RWPE2 (cell line): ENCODE measurements around the gene EPS15.
"Not testable (repeated sequence)": the region's sequence is repeated elsewhere in the genome, so short reads cannot be mapped to it uniquely, and the experiment has no call there.

Experiments
- ATAC-seq: fragments of 200-7000 bp; cut with Tn5 transposase; 3 replicates; pipeline ENCODE4 v1.9.1; 2021; ENCODE audit warnings: low read depth
- DNase-seq: peaks from one replicate; pipeline ENCODE4 v3.0.0-alpha.2; 2020; ENCODE audit warnings: low spot score
- H3K27ac ChIP-seq: fragments of 450-650 bp; 2 replicates; pipeline ENCODE4 v1.5.1; 2017; ENCODE audit warnings: mild to moderate bottlenecking; ENCODE audit not compliant: poor library complexity, severe bottlenecking
- H3K27me3 ChIP-seq: fragments of 250-450 bp; sonication (Bioruptor Pico); 2 replicates; pipeline ENCODE4 v1.5.1; 2021; ENCODE audit warnings: mild to moderate bottlenecking, moderate library complexity; ENCODE audit not compliant: insufficient read depth, poor library complexity, severe bottlenecking
- H3K36me3 ChIP-seq: fragments of 250-450 bp; sonication (Bioruptor Pico); 2 replicates; pipeline ENCODE4 v1.5.1; 2020; ENCODE audit warnings: low read depth, mild to moderate bottlenecking, moderate library complexity
- H3K4me1 ChIP-seq: fragments of 250-450 bp; sonication (Bioruptor Pico); 2 replicates; pipeline ENCODE4 v1.5.1; 2021; ENCODE audit warnings: mild to moderate bottlenecking, moderate library complexity; ENCODE audit not compliant: insufficient read depth, poor library complexity, severe bottlenecking
- H3K4me3 ChIP-seq: fragments of 250-450 bp; sonication (Bioruptor Pico); 2 replicates; pipeline ENCODE4 v1.5.1; 2021; ENCODE audit warnings: mild to moderate bottlenecking, moderate library complexity; ENCODE audit not compliant: severe bottlenecking
- H3K9me3 ChIP-seq: fragments of 250-450 bp; sonication (Bioruptor Pico); 2 replicates; pipeline ENCODE4 v1.5.1; 2021; ENCODE audit warnings: mild to moderate bottlenecking, moderate library complexity; ENCODE audit not compliant: severe bottlenecking
- CTCF ChIP-seq: fragments of 450-650 bp; IDR thresholded peaks from one replicate; pipeline ENCODE4 v1.5.1; 2017; ENCODE audit warnings: mild to moderate bottlenecking, moderate library complexity; ENCODE audit not compliant: poor library complexity, severe bottlenecking

EPS15 gene

DNA sequence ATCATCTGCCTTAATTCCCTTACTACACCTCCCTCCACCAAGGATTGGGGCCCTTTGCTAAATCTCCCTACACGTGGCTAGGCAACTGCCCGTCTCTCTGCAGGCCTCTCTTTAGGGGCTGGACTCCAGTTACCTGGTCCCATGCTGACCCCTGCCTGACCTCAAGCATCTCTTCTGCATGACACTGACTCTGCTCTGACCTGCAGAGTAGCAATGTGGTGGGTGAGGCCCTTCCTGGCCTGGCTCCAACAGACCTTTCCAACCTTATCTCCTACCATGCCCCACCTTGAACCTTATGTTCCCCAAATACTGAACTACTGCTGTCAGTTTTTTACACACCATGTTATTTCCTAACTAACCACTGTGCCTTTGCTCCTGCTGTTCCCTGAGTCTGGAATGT is 45.9 kb upstream of the EPS15 start:
- no peaks in the 10 kb centered on the region for H3K27me3 ChIP-seq
- no peaks in the 10 kb centered on the region for H3K36me3 ChIP-seq
- no peak for TF ChIP-seq CTCF
- H3K27ac ChIP-seq, result peak overlapping the region; percentile 22
- no peak for ATAC-seq
- no peak for DNase-seq
- H3K4me3 ChIP-seq, result no peak overlapping the region
- no peaks in the 10 kb centered on the region for H3K9me3 ChIP-seq
- H3K4me1 ChIP-seq, result peaks cover 44% of the 10 kb centered on the region

DNA sequence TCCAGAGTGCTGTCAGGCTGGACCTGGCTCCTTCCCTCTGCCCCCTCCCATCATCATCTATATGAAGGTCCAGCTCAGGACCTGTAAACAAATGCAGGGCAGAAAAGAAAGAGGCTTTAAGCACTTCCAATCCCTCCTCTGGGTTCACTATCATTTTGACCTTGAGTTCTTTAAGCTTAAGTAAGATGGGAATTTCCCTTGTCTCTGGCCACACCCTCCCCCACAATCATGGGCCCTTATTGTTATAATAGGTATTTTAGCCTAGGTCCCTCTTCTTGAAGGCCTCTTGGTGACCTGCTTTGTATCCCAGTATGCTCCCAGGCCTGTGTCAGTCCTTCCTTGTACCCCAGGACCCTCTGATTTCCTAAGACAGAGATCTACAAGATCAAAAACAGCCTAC is 45.1 kb upstream of the EPS15 start:
- no peaks in the 10 kb centered on the region for H3K9me3 ChIP-seq
- H3K27ac ChIP-seq, result peak overlapping the region; percentile 22
- ATAC-seq (peak; percentile 22; the same call in 1 of the 3 replicates), DNase-seq (no peak)
- no peaks in the 10 kb centered on the region for H3K27me3 ChIP-seq
- H3K4me1 ChIP-seq, result peaks cover 43% of the 10 kb centered on the region
- no peak for TF ChIP-seq CTCF
- H3K4me3 ChIP-seq, result no peak overlapping the region
- H3K36me3 ChIP-seq, result no peaks in the 10 kb centered on the region

GRCh38 chr1:51561702-51562101 is 42.6 kb upstream of the EPS15 start:
- peaks cover 39% of the 10 kb centered on the region for H3K4me1 ChIP-seq

GRCh38 chr1:51560895-51561294 is 41.8 kb upstream of the EPS15 start:
- not testable (repeated sequence) for H3K9me3 ChIP-seq, ATAC-seq, DNase-seq, H3K27me3 ChIP-seq, H3K4me3 ChIP-seq, H3K36me3 ChIP-seq
- H3K27ac ChIP-seq, result peak overlapping the region; percentile 96
- peaks cover 43% of the 10 kb centered on the region for H3K4me1 ChIP-seq

More at GRCh38 chr1:51561702-51562101, 42.6 kb upstream of the EPS15 start:
- TF ChIP-seq CTCF, result no peak
- H3K27me3 ChIP-seq, result no peaks in the 10 kb centered on the region
- no peak overlapping the region for H3K4me3 ChIP-seq
- DNase-seq (no peak), ATAC-seq (no peak)
- H3K27ac ChIP-seq, result no peak overlapping the region
- H3K36me3 ChIP-seq, result no peaks in the 10 kb centered on the region
- H3K9me3 ChIP-seq, result no peaks in the 10 kb centered on the region

GRCh38 chr1:51560034-51560433 is 41.0 kb upstream of the EPS15 start:
- no peaks in the 10 kb centered on the region for H3K36me3 ChIP-seq
- DNase-seq, result no peak
- H3K27ac ChIP-seq, result peak overlapping the region; percentile 96
- no peaks in the 10 kb centered on the region for H3K27me3 ChIP-seq
- H3K4me1 ChIP-seq, result peaks cover 41% of the 10 kb centered on the region
- H3K4me3 ChIP-seq, result no peak overlapping the region
- no peak for TF ChIP-seq CTCF
- no peaks in the 10 kb centered on the region for H3K9me3 ChIP-seq
- no peak for ATAC-seq
